Testis (tissue), 2 donors: Measurements from ENCODE around the gene KLHL29.

Source experiments
- CTCF ChIP-seq, 3 experiments: fragments of 450-650 bp in 2 of 3; fragments of 200-600 bp in 1 of 3; sonication (generic) in 1 of 3; IDR thresholded peaks; one replicate each; pipeline ENCODE4 v1.5.1; 2016 to 2019; ENCODE audit warnings: antibody characterized with exemption in 3 of 3, mild to moderate bottlenecking in 2 of 3, moderate library complexity in 1 of 3
- POLR2A ChIP-seq: fragments of 450-650 bp; IDR thresholded peaks from one replicate; pipeline ENCODE4 v1.6.1; 2017; ENCODE audit warnings: antibody characterized with exemption, mild to moderate bottlenecking, moderate library complexity

DNA sequence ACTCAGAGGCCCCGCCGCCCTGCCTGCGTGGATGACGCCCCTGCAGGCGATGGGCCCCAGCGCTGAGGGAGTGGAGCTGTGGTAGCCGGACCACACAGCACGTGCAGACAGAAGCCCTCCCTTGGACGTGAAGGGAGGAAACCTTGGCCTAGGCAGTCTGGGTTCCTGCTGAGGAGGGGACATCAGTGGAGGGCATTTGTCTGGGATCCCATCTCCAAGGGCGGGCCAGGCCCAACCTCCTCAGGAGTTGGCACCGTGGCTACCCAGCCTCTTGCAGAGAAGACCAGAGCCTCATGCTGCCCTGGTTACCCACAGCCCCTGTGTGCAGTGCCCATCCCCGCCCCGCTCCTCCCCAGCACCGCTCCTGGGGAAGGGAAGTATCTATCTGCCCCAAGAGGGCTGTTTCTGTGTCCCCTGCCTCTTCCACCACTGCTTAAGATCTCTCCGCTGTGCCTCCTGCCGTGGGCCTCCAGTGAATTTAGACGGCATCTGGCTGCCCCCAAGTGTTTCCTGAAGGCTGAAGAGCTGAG, 241.8 kb downstream of the KLHL29 start:
- TF ChIP-seq CTCF (IDR thresholded peaks at IDR 0.05) (no peak), POLR2A (no peak)
